Activated T-helper 1 cell treated with Interleukin-2 at 50 U/mL for 16 hours (primary cell): Measurements from ENCODE around the gene CPNE2.

Source experiments
- DNase-seq: peaks from one replicate; pipeline ENCODE4 v3.0.0-alpha.2; 2020; ENCODE audit warnings: low read depth

Gene CPNE2

GRCh38 chr16:57123974-57124674 lies 31.7 kb downstream of the CPNE2 start:
- DNase-seq, result no peak

- no peak for DNase-seq
Measured at GRCh38 chr16:57125376-57125775, 33.0 kb downstream of the CPNE2 start.

- DNase-seq, result no peak
Measured at GRCh38 chr16:57125969-57126368, 33.6 kb downstream of the CPNE2 start.

GRCh38 chr16:57126411-57126810 lies 34.0 kb downstream of the CPNE2 start:
- no peak for DNase-seq

GRCh38 chr16:57127037-57127763 lies 34.8 kb downstream of the CPNE2 start:
- DNase-seq, result no peak

- DNase-seq, result no peak
Measured at GRCh38 chr16:57127836-57128235, 35.5 kb downstream of the CPNE2 start.

- DNase-seq, result peak; percentile 19
Measured at GRCh38 chr16:57128771-57129389, 36.5 kb downstream of the CPNE2 start.

GRCh38 chr16:57130950-57131321 lies 38.6 kb downstream of the CPNE2 start:
- no peak for DNase-seq

GRCh38 chr16:57131351-57131970 lies 39.1 kb downstream of the CPNE2 start:
- DNase-seq, result no peak

GRCh38 chr16:57132470-57132869 lies 40.1 kb downstream of the CPNE2 start:
- DNase-seq, result no peak

- no peak for DNase-seq
Measured at GRCh38 chr16:57133031-57133430, 40.6 kb downstream of the CPNE2 start.

GRCh38 chr16:57133886-57134285 lies 41.5 kb downstream of the CPNE2 start:
- no peak for DNase-seq

- no peak for DNase-seq
Measured at GRCh38 chr16:57134982-57135381, 42.6 kb downstream of the CPNE2 start.

GRCh38 chr16:57137043-57137442 lies 44.7 kb downstream of the CPNE2 start:
- DNase-seq, result no peak

- DNase-seq, result no peak
Measured at GRCh38 chr16:57137566-57138273, 45.3 kb downstream of the CPNE2 start.

- no peak for DNase-seq
Measured at GRCh38 chr16:57138281-57138935, 46.0 kb downstream of the CPNE2 start.

- DNase-seq, result no peak
Measured at GRCh38 chr16:57140931-57141668, 48.7 kb downstream of the CPNE2 start.

- DNase-seq, result no peak
Measured at GRCh38 chr16:57141822-57142631, 49.6 kb downstream of the CPNE2 start.

GRCh38 chr16:57143149-57143921 lies 51.0 kb downstream of the CPNE2 start:
- DNase-seq, result no peak
